Measurements from ENCODE around the gene SLC1A6.
A peak's percentile ranks its signal among the peaks of the same experiment; 100 is the strongest.
"Not testable (repeated sequence)": the region's sequence is repeated elsewhere in the genome, so short reads cannot be mapped to it uniquely, and the experiment has no call there.

The SLC1A6 gene

DNA sequence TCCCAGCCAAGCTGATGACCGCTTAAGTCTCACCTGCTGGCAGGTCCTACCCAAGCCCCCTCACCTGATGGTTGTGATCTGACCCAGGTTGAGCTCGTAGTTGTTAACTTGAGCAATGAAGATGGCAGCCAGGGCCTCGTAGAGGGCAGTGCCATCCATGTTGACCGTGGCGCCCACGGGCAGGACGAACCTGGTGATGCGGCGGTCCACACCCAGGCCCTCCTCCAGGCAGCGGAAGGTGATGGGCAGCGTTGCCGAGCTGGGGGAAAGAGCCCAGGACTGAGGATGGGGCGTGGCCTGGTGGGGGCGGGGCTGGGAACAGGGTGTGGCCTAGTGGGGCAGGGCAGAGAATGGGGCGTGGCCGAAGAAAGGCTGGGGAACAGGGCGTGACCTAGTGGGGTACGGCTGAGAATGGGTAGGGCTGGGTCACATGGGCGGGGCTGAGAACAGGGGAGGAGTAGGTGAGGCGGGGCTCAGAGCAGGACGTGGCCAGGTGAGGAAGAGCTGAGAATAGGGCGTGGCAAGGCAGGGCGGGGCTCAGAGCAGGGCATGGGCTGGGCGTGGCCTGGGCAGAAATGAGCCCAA is 25.5 kb downstream of the SLC1A6 start:
- DNase-seq, result peak; percentile 27

DNA sequence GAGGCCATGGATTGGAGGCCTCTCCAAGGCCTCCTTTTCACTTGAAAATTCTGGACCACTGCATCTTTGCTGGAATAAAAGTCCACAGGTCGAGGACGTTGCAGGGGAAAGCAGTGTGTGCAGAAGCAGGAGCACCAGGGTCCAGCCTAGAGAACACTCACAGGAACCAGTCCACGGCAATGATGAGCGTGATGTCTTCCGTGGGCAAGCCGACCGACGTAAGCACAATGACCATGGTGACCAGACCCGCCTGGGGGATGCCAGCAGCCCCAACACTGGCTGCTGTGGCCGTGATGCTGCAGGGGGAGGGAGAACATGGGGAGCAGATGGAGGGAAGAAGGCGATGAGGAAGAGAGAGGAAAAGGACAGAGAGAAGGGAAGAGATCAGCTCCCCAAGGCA is 26.9 kb downstream of the SLC1A6 start:
- DNase-seq, result no peak

DNA sequence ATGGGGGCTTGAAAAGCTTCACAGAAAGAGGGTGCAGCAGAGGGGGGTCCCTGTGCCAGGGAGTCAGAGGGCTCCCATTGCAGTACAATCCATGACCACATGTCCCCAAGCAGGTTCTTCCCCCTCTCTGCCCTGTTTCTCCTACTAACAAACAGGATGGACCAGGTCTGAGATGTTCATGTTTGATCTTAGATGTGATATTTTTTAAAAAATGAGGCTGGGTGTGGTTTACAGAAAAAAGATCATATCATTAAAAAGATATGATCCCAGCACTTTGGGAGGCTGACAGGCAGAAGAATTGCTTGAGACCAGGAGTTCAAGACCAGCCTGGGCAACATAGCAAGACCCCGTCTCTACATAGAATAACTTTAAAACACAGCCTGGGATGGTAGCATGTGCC is 29.2 kb downstream of the SLC1A6 start:
- DNase-seq, result no peak

DNA sequence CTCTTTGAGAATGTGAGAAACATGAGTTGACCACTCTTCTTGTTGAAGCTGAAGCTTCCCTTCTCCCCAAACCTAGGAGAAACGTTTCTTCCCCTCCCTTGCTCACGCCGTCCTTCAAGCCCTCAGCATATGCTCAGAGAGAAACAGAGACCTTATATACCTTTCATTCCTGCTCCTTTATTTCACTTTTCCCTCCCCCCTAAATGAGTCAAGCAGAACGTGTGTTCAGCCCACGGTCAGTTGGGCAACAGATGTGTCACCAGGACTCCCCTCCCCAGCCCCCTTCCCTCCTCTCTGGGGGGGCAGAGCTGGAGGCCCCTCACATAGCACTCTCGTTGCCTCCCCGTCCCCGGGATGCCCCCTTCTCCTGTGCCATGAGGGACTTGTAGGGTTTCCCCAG is 29.8 kb downstream of the SLC1A6 start:
- no peak for DNase-seq

DNA sequence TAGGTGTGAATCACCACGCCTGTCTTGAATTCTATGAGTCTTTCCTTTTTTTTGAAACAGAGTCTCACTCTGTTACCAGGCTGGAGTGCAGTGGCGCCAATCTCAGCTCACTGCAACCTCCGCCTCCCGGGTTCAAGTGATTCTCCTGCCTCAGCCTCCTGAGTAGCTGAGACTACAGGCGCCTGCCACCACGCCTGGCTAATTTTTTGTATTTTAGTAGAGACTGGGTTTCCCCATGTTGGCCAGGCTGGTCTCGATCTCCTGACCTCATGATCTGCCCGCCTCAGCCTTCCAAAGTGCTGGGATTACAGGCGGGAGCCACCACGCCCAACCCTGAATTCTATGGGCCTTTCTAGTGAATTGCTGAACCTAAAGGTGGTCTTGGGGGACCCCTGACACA is 30.3 kb downstream of the SLC1A6 start:
- not testable (repeated sequence) for DNase-seq

DNA sequence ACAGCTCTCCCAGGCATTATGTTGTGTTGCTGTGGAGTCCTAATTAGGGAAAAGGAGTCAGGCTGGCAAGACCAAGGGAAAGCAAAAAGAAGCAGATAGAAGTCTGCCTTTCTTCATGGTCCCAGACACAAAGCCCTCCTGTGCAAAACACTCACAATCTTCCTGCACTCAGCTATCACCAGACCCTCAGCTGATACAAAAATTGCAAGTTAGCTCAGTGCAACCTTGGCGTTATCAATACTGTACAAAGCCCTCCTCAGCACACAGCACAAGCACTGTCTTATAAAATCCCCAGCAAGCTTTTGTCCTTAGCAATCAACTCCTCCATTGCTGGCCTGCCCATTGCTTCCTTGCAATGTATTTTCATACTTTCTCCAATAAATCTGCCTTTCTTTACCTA is 35.2 kb downstream of the SLC1A6 start:
- DNase-seq, result no peak

DNA sequence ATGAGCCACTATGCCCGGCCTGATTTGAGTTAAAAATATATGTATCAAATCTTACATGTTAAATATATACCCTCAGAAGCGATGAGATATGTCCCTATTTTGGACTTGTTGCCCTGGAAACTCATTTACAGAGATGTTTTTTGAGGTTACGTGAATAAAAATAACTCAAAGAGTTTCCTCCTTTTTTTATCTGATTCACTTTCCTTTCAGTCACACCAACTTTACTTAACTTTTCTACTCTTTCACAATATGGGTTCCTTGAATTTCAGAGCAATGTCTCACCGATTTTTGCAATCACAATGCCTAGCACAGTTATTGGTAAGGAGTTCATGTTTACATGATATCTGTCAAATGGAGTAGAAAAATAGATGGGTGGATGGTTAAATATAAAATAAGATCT is 36.1 kb downstream of the SLC1A6 start:
- peak; percentile 59 for DNase-seq

DNA sequence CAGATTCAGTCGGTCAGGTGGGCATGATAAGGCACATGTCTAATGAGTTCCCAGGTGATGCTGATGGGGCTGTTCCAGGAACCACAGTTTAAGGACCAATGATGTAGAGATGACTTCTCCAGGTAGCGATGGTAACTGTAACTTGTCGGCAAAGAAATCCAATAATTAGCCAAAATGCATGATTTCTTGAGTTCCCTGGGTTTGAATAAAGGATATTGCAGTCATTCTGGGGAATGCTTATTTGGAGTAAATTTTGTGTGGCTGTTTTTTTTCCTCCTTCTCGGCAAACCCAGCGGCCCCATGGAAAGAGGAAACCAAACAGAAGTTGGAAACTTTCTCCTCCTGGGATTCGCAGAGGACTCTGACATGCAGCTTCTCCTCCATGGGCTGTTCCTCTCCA is 38.5 kb downstream of the SLC1A6 start, which contains the start of gene OR7C2:
OR7C2 (plus strand) TSS at position 301 of the 400 bp plus-strand sequence; CDS start at position 301, 0 bp downstream.
- DNase-seq, result no peak

DNA sequence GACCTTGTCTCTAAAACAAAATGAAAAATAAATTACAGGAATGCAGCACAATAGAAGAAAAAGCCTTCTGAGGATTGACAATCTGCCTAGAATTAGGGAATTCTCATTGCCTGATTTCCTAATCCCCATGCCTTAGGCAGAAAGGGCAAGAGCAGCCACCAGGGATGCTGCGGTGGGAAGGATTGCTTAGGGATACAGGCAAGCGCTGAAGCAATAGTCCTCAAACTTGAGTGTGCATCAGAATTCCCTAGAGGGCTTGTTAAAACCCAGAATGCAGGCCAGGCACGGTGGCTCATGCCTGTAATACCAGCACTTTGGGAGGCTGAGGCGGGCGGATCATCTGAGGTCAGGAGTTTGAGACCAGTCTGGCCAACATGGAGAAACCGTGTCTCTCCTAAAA is 39.4 kb downstream of the SLC1A6 start:
- no peak for DNase-seq

DNA sequence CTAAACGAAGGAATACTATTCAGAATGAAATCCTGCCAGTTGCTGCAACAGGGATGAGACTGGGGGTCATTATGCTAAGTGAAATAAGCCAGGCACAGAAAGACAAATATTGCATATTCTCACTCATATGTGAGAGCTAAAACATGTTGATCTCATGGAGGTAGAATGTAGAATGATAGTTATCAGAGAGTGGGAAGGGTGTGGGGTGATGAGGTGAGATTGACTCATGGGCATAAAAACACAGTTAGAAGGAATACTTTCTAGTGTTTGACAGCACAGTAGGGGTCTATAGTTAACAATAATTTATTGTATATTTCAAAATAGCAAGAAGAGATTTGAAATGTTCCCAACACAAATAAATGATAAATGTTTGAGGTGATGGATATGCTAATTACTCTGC is 46.2 kb downstream of the SLC1A6 start:
- no peak for DNase-seq

DNA sequence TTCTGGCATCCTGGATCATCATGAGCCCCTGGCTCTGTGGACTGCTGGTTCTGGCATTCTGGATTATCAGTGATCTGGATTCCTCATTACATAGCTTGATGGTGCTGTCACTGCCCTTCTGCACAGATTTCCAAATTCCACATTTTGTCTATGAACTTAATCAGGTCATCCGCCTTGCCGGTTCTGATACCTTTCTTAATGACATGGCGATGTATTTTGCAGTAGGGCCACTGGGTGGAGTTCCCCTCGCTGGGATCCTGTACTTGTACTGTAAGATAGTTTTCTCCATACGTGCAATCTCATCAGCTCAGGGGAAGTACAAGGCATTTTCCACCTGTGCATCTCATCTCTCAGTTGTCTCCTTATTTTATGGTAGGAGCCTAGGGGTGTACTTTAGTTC is 62.8 kb downstream of the SLC1A6 start:
- DNase-seq, result peak; percentile 12

DNA sequence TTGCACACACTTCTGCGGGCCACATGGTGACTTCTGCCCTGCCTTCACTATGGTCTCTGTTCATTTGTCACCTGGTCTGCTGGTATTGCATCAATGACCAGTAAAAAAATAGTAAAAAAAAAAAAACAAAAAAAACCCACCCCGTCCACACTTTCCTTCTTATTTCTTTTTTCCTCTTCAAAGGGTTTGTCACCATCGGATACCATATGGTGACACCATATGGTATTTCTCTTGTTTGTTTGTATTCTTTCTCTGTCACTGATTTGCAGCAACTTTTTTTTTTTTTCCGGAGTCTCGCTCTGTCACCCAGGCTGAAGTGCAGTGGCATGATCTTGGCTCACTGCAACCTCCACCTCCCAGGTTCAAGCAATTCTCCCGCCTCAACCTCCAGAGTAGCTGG is 64.5 kb downstream of the SLC1A6 start:
- no peak for DNase-seq

DNA sequence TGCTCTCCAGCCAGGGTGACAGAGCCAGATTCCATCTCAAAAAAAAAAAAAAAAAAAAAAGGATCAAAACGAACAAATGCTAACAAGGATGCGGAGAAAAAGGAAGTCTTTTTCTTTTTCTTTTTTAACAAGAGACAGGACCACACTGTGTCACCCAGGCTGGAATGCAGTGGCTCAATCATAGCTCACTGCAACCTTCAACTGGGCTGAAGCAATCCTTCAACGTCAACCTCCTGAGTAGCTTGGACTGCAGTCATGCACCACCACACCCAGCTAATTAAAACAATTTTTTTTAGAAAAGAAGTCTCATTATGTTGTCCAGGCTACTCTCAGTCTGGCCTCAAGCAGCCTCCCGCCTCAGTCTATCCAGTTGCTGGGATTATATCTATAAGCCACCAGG is 73.0 kb downstream of the SLC1A6 start:
- no peak for DNase-seq

DNA sequence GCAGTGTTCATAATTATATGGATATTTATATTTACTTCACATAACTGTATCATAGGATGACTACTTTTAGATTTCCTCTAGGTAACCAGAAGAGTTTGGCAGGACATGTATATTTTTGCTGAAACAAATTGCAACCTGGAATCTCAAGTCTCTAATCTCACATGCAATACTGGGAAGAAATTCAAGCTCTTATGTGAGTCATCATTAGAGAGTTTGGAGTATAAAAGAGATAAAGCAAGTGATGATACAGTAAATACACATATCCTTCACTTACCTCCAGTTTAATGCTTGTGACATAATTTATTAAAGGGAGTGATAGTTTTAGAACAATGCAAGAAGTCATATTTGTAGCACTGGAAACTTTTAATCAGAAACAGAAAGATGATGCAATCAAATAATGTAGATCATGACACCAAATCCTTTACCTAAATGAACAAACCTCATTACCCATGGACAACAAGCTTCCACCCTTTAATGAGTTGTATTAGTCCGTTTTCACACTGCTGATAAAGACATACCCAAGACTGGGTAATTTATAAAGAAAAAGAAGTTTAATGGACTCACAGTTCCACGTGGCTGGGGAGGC is 77.9 kb downstream of the SLC1A6 start:
- DNase-seq, result no peak

Data from hematopoietic multipotent progenitor cell treated with erythropoietin and hydrocortisone succinate and interleukin-3 and kit ligand, for 6 days (in vitro differentiated cells).